Erythroblast (primary cell): Measurements from ENCODE around the gene TCF4.

Experiments used
- DNase-seq, 2 experiments: peaks; one replicate each; lab custom pipeline; 2025; lab: John Stamatoyannopoulos, UW
- GATA1 ChIP-seq: IDR thresholded peaks from 2 replicates; pipeline ENCODE4 v1.6.1; 2011; ENCODE audit warnings: low read depth, mild to moderate bottlenecking, control low read depth, low read length, moderate library complexity
- POLR2A ChIP-seq: IDR thresholded peaks from 2 replicates; pipeline ENCODE4 v1.6.1; 2011; ENCODE audit warnings: mild to moderate bottlenecking, low read length

TCF4 gene

DNA sequence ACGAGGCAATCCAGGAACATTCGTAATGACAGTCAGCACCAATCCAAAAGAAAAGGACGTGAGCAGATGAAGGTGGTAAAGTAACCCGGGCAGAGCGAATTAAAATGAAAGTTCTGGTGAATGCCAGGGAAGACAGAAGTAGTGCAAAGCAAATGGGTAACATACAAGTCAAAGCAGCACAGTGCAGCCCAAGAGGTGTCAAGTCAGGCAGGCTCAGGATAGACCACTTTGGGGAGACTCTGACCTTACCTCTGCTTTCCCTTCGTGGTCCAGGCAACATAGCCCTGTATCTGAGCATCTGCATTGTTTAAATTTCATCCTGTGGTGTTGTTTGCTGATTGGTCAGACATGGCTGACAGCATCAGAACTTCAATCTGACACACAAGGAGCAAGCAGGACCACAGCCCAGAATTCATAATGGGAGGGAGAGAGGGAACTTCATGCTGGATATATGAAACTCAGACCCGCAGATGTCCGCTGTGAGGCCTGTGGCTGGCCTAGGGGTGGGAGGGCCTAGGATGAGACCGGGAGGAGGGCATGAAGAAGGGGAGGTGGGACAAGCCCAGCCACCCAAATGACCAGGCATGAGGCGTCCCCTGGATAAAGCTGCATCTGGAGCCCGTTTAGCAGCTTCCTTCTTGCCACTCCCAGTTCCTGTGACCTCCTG, 285.7 kb downstream of the TCF4 start:
- no peak for TF ChIP-seq GATA1
- no peak for TF ChIP-seq POLR2A
- no peak for DNase-seq

DNA sequence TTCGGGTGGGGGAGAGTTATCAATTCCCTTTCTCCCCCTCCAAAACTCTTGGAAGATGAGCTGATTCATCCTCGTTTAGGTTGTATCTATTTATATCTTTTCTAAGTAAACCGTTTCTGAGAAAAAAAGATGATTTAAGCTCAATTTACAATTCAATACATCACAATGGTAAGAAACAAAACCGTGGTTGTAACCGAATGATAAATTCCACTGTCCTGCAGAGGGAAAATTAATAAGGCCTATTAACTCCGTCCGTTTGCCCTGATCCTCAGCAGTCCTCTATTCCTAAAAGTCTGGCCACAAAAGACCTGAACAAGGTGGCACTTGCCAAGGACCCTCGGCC, 286.2 kb downstream of the TCF4 start:
- DNase-seq: no peak
- TF ChIP-seq POLR2A (no peak), GATA1 (no peak)

DNA sequence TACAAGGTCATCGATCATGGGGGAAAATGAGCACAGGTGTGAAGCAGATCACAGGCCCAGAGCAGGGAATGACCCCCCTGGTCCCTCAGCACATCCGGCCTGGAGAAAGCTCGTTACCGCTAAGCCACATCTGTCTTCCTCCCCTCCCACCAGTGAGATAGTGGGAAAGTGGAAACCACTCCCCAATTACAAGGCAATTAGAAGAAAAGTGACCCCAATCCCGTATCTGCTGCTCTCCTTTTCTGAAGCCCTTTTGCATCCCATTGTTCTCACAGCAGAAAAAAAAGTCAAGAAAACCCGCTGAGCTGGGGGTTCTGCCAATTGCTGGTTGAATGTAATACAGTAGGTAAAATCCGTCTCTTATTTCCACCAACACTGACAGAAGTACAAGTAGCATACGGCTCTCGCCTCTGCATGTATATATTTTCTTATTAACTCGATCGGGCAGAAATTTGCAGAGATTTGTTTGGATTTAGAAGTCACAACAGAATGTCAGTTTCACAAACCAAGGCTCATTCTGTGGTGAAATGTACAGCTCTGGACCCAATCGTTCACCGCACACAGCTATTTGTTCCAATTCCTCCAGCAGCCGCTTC, 287.0 kb downstream of the TCF4 start:
- DNase-seq: no peak
- TF ChIP-seq GATA1 (no peak), POLR2A (no peak)

DNA sequence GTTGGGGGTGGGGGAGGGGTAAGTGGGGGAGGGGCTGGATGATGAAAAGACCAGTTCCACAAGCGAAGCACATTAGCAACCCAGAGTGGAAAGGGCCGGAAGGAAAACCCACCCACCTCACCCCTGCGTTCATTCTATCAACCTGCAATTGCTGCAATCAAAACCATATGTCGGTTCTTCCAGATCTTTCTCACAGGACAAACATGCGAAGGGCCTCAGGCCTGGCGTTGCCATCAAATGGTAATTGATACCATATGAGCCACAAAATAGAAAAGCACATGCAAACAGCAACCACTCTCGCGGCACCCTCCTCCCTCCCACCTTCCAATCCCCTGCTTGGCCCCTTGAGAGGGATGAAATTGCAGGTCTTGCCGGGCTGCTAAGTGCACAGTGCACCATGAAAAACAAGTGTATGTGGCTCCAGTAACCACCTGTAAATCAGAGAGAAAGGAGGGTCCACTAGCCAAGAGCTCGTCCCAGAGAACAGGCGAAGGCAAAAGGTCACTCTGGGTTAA, 287.5 kb downstream of the TCF4 start:
- DNase-seq: no peak
- TF ChIP-seq GATA1 (no peak), POLR2A (no peak)

DNA sequence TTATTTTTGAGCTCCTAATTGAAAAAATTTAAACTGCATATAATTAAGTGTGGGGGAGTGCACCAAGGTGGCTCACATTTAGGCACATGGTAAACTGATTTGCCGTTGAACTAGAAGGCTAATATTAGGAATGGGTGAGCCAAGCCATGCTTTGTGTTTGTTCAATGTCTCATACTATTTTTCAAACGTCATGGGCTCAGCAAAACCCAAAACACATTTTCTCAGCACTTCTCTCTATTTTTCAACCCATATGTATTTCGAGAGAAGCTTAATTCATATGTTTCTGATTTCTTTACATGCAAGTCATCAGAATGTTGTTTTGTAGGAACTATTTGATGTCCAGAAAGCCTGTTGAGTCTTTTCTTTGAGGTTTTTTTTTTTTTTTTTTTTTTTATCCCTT, 291.2 kb downstream of the TCF4 start:
- no peak for DNase-seq
- no peak for TF ChIP-seq GATA1
- TF ChIP-seq POLR2A: no peak

DNA sequence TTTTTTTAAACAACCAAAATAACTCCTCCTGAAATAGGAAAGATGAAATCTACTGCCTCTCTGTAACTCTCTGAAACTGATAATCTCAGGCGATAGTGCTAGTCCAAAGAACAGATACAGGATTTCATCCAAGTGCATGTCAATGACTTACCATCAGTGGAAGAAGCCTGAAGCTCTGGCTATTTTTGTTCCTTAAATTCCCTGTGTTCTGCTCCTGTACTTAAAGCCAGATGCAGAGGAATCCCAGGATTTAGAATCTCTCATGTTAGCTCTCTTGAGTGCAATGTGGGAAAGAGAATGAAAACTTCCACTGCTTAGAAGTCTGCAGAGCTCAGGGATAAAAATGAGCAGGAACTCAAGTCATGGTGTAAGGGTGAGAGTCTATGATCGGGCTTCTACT, 291.9 kb downstream of the TCF4 start:
- no peak for DNase-seq

DNA sequence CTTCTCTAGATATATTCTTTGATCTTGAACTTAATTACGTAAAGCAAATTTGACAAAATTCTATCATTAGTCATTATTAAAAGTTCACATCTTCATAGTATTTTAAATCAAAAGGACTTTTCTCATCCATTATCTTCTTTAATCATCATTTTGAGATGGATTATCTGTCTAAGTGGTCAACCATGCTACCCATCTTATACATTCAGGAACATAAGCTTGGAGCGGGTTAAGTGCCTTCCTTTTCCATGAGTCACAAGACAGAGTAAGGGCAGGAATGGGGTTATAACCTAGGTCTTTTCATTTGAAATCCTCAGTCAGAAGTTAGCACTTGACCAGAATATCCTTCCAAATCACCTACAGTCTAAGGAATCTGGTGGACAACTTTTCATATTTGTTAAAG, 297.1 kb downstream of the TCF4 start:
- no peak for DNase-seq
- TF ChIP-seq POLR2A (no peak), GATA1 (no peak)

More for the DNA sequence above, 291.9 kb downstream of the TCF4 start:
- no peak for TF ChIP-seq GATA1
- TF ChIP-seq POLR2A: no peak

DNA sequence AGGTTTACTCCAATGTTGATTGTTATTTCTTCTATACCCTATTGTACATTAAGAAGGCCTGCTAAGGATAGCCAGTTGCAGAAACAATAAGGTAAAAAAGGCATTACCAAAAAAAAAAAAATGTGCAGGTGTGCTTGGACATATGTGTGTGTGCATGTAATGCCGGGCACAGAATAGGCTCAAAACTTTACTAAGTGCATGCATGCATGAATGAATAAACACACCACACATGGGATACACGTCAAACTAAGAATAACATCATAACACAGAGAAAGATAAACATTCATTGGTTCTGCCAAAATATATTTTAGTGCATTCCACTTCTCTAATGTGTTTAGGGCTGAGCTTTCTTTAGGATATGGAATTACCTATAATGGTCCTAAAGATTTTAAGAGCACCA, 298.2 kb downstream of the TCF4 start:
- TF ChIP-seq POLR2A (no peak), GATA1 (no peak)
- no peak for DNase-seq

DNA sequence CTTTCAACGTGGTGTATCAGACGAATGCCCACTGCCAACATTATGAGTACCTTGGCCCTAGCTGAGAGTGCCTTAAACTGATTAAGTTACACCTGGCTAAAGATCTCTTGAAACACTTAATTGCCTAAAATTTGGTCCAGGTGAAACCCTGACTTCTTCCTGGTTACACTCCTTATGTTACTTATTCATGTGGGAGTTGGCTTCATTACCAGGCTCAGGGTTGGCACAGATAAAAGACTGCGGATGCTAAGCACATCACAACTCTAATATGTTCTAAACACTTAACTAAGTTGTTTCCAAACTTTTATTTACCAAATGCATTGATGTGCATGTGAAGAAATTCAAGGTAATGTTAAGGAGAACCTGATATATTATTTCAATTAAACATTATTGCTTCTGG, 298.9 kb downstream of the TCF4 start:
- no peak for DNase-seq
- no peak for TF ChIP-seq POLR2A
- TF ChIP-seq GATA1: no peak

DNA sequence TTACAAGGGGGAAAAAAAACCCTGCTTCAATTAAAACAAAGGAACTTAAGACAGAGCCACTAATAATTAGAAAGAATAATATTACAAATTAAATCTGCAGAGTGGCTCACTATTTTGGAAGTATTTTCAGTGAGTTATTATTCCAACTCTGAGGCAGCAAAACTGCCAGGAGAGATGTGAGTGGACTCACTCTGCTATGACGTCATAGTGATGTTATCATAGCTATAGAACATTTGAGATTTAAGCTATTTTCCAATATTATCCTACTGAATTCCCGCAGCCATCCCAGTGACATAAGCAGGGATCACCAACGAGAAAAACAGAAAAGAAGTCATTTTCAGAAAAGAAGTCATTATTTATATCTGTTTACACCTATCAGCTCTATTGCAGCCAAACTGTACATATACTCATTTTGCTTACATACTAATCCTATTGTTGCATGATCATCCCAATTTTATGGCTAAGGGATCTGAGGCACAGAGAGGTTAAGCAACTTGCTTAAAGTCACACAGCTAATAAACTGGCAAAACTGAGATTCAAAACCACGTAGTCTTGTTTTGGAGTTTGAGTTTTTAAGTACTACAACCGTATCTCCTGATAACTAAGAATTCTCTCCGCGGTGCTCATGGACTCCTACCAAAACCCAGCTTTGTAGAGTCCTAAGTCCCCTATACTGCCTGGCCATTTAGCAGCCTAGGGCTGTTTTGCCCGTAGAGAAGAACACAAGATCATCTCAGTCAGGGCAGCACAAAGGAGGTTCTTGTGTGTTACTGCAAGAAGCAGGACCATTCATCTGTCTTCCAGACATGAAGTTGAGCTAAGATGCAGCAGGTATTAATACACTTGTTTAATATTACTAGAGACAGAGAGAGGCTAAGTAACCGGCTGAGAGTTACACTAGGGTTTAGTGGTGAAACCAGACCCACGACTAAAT, 299.8 kb downstream of the TCF4 start:
- no peak for DNase-seq

DNA sequence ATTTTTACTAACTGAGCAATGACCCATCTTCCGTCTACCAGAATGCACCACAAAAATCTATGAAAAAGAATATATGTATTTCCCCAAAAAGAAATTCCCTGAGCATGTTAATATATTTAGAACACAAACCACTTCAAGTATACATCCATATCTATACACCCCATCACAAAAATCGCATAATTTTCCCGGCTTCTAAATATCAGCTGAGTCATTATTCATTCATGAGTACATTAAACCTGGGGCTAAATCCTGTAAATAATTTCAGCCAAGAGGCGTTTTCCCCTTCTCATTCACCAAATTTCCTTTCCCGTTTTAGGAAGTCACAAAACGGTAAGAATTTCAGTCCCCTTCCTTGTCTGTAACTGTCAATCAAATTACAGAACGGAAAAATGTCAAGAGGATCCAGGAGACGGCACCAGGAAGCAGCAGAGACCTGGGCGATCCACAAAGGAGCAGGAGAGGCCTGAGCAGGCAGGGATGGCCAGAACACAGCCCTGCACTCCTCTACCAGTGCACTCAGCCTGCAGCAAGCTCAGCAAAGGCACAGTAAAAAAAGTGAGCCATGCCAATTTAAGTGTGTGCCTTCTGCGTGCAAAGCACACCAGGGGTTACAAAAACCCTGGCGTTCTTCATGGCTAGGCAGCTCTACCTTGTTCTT, 300.7 kb downstream of the TCF4 start:
- TF ChIP-seq GATA1 (no peak), POLR2A (no peak)
- DNase-seq: no peak

More for the DNA sequence above, 299.8 kb downstream of the TCF4 start:
- no peak for TF ChIP-seq POLR2A
- TF ChIP-seq GATA1: no peak

DNA sequence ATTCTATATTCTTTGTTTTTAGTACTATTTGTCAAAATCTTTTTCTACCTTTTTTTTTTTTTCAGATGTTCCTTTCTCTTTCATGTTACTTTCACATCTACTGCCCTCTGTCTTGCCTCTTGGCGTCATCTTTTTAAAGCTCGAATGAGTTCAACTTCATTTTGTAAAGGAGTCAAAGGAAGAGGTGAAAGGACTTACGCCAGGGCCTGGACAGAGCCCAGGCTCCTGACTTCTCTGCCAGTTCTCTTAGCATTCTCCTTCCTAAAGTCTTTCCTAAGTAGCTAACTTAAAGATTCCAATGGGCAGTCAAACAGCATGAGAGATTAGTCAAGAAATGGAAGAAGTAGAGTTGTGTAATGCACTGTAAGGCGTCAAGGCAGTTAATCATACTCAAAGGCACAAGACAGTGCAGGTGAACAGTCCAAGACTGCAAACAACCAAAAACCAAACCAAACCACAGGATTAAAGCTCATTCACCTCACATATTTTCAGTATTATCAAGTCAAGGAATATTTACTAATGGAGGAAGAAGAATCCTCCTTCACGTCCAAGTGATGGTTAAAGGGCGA, 301.7 kb downstream of the TCF4 start:
- TF ChIP-seq GATA1 (no peak), POLR2A (no peak)
- no peak for DNase-seq

DNA sequence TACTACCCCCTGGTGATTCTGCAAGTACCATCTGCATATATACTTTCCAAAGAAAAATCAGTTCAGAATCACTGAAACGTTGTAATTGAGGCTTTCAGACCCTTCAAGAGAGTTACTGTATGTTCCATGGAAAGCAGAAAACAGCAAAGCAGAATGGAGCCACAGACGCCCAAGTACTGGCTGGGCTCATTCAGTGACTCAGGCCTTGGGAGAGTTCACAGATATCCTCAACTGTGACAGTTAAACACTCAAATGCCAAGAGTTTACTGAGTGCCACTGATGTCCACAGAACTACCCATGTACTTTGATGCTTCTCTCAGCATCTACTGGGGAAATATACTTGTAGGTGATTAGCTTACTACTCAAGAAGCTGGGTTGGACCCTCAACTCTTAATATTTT, 303.4 kb downstream of the TCF4 start:
- TF ChIP-seq POLR2A (no peak), GATA1 (no peak)
- DNase-seq: no peak

DNA sequence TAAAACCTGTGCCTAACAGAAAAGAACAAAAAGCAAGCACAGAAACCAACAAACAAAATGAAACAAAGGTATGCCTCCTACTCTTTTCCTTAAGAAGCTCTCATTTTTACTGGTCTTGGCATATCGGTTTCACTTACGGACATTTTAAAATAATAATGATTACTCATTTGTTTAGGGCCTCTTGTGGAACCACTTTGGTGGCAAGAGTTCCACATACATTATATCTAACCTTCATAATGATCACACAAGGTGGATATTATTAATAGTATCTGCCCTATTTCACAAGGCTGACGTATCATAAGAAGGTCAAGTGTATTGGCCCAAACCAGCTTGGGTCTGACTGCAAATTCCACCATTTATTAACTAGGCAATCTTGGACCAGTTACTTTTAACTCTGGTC, 304.7 kb downstream of the TCF4 start:
- no peak for DNase-seq
- TF ChIP-seq POLR2A (no peak), GATA1 (no peak)
